ENCODE data around the gene LPIN1.

DNA sequence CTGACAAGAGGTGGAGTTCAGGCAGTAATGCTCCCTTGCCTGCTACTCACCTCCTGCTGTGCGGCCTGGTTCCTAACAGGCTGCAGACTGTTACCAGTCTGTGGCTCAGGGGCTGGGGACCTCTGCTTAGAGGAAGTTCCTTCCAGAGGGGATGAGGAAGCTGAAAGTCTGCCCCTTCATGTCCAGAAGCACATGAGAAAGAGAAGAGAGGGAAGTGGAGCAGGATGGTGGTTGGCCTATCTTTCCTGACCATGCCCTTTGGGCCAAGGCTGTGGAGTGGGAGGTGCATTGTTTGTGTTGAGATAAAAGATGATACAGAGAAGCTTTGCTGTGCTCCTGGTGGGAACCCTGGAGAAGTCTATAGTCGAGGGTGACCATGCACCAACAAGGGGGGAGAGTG, 112.5 kb downstream of the LPIN1 start:
- TF ChIP-seq, protein P1, sequence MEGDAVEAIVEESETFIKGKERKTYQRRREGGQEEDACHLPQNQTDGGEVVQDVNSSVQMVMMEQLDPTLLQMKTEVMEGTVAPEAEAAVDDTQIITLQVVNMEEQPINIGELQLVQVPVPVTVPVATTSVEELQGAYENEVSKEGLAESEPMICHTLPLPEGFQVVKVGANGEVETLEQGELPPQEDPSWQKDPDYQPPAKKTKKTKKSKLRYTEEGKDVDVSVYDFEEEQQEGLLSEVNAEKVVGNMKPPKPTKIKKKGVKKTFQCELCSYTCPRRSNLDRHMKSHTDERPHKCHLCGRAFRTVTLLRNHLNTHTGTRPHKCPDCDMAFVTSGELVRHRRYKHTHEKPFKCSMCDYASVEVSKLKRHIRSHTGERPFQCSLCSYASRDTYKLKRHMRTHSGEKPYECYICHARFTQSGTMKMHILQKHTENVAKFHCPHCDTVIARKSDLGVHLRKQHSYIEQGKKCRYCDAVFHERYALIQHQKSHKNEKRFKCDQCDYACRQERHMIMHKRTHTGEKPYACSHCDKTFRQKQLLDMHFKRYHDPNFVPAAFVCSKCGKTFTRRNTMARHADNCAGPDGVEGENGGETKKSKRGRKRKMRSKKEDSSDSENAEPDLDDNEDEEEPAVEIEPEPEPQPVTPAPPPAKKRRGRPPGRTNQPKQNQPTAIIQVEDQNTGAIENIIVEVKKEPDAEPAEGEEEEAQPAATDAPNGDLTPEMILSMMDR (IDR thresholded peaks at IDR 0.05; ENCODE audit: low read depth, low read length) = no peak
- TF ChIP-seq POLR2A (IDR thresholded peaks at IDR 0.05; ENCODE audit: extremely low read depth, insufficient read length) (no peak), MYC (IDR thresholded peaks at IDR 0.05; ENCODE audit: low read depth, low read length) (no peak)
- TF ChIP-seq, protein P2, sequence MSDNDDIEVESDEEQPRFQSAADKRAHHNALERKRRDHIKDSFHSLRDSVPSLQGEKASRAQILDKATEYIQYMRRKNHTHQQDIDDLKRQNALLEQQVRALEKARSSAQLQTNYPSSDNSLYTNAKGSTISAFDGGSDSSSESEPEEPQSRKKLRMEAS (IDR thresholded peaks at IDR 0.05; ENCODE audit: low read depth, low read length) = no peak

Data from NB4 (cell line).